Measurements from ENCODE around the gene C5orf58.
A peak's percentile ranks its signal among the peaks of the same experiment; 100 is the strongest.

- peak; percentile 96 for TF ChIP-seq CTCF (IDR thresholded peaks at IDR 0.05; ENCODE audit: low read depth, low read length)
- no peak for TF ChIP-seq EZH2phosphoT487 (IDR thresholded peaks at IDR 0.05; ENCODE audit: low read depth)
Measured at GRCh38 chr5:170183816-170184687, 48.7 kb upstream of the C5orf58 start.
